Ovary (tissue), 9 donors: ENCODE data around the gene KCNJ8. TPM values are rescaled to one million over a fixed set of nuclear protein-coding genes. Genes with fewer than 3 reads are reported as not detected.
"Not testable (repeated sequence)": the region's sequence is repeated elsewhere in the genome, so short reads cannot be mapped to it uniquely, and the experiment has no call there.

Experiments
- DNase-seq, 5 donors: peaks; one replicate each; pipeline ENCODE4 v3.0.0-alpha.2; 2019 to 2020
- H3K27ac ChIP-seq, 2 donors: fragments of 200-600 bp; one replicate each; pipeline versions ENCODE4 v1.5.1 to v1.8.0; 2019 to 2022
- H3K27me3 ChIP-seq: fragments of 200-600 bp; one replicate; pipeline ENCODE4 v1.8.0; 2022
- H3K36me3 ChIP-seq: fragments of 200-600 bp; sonication (generic); one replicate; pipeline ENCODE4 v1.5.1; 2019
- H3K4me1 ChIP-seq: one replicate; pipeline ENCODE4 v1.8.1; 2013; ENCODE audit warnings: mild to moderate bottlenecking, moderate library complexity; ENCODE audit not compliant: insufficient read depth
- H3K4me3 ChIP-seq: fragments of 200-600 bp; sonication (generic); one replicate; pipeline ENCODE4 v1.5.1; 2017
- H3K9me3 ChIP-seq, 2 donors: fragments of 200-600 bp in 1 of 2; sonication (generic) in 1 of 2; one replicate each; pipeline versions ENCODE4 v1.5.1 to v1.8.1; 2013 to 2019; ENCODE audit warnings: mild to moderate bottlenecking in 1 of 2, moderate library complexity in 1 of 2
- CTCF ChIP-seq, 3 donors: fragments of 450-650 bp in 2 of 3; fragments of 200-600 bp in 1 of 3; IDR thresholded peaks; one replicate each; pipeline versions ENCODE4 v1.5.1 to v1.8.0; 2016 to 2022; ENCODE audit warnings: antibody characterized with exemption in 3 of 3, mild to moderate bottlenecking in 1 of 3
- EP300 ChIP-seq: sonication (generic); formaldehyde crosslinking; IDR thresholded peaks from one replicate; pipeline ENCODE4 v1.6.1; 2017; ENCODE audit warnings: antibody characterized with exemption
- POLR2A ChIP-seq: fragments of 450-650 bp; IDR thresholded peaks from one replicate; pipeline ENCODE4 v1.6.1; 2017; ENCODE audit warnings: antibody characterized with exemption, mild to moderate bottlenecking, moderate library complexity
- WGBS, 3 donors: extraction: QIAGEN DNeasy Blood & Tissue Kit in 1 of 3; methylation state at CpG; one replicate each; pipeline versions ENCODE4 v1.1.5 to v1.1.7; 2013 to 2017; 5-methylcytosine and 5-hydroxymethylcytosine counted together
- intact Hi-C, 4 donors: fragments of 100-400 bp; cut with DNase I; formaldehyde crosslinking; loops; one replicate each; pipeline versions ENCODE4 v1.11.0 to v1.15.1; 2022 to 2023
- polyA plus RNA-seq, 2 donors: library from polyadenylated mRNA; stranded (reverse); fragments of 200-250 nt in 1 of 2; fragments of 350-450 nt in 1 of 2; fragmentation: Illumina TruSeq in 1 of 2; extraction: RNeasy Lipid Tissue Mini Kit (QIAGEN cat#74804) in 1 of 2; gene quantifications; one replicate each; pipeline ENCODE4 v1.2.3, GENCODE V29; 2013 to 2014
- total RNA-seq, 7 donors: library from RNA; depleted of rRNA in 2 of 7; stranded (reverse); fragments of >200 nt in 2 of 7; fragmentation: NEBNext Ultra II Directional in 3 of 7; extraction: Animal tissue kit (Norgen Biotek cat#: 25700) in 3 of 7; gene quantifications; one replicate each; pipeline versions ENCODE4 v1.1.0 to v1.2.4, GENCODE V29; 2016 to 2023
- donor health status: DM: no; HTN: no; CAD: no; lungs with moderate emphysema.
- donor health status: DM: no; HTN: no; CAD: no.
- donor health status: Bipolar disorder and iron deficiency.
- donor health status: DM: yes; HTN: yes; CAD: no.
- donor health status: DM: no; HTN: no; CAD: no.
- donor health status: DM: yes; HTN: yes; CAD: no.

KCNJ8 gene
- total and polyA plus RNA-seq, 9 donors = 13.0 to 32.5 (median 17.4) TPM

DNA sequence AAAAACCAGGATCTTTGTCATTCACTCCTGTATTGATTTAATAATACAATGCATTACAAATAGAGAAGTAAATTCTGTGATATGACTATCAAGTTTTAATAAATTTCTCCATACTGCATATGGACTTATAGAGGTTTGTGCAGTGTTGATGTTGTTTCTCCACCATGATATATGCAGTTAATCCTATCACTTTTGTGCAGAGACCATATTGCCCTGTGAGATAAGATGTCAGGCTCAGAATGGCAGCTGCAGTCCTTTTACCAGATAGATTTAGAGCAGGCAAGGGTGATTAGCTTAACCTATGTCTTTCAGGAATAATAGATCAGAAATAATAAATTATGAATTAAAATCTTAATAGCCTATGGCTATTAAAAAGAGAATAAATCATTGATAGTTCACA is 38.6 kb upstream of the KCNJ8 start:
- H3K4me1 ChIP-seq = no peaks in the 10 kb centered on the region
- DNase-seq = no peak
- no peak overlapping the region for H3K4me3 ChIP-seq
- H3K27me3 ChIP-seq = no peaks in the 10 kb centered on the region
- TF ChIP-seq CTCF (IDR thresholded peaks at IDR 0.05) (no peak), POLR2A (no peak), EP300 (no peak)
- H3K9me3 ChIP-seq = no peaks in the 10 kb centered on the region
- intact Hi-C loops = no loop called here
- H3K27ac ChIP-seq = no peak overlapping the region
- no peaks in the 10 kb centered on the region for H3K36me3 ChIP-seq

DNA sequence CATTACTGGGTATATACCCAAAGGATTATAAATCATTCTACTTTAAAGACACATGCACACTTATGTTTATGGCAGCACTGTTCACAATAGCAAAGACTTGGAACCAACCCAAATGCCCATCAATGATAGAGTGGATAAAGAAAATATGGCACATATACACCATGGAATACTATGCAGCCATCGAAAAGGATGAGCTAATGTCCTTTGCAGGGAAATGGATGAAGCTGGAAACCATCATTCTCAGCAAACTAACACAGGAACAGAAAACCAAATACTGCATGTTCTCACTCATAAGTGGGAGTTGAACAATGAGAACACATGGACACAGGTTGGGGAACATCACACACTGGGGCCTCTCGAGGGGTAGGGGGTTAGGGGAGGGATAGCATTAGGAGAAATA is 37.8 kb upstream of the KCNJ8 start:
- H3K4me1 ChIP-seq, intact Hi-C loops, H3K4me3 ChIP-seq, DNase-seq, H3K27ac ChIP-seq, H3K9me3 ChIP-seq, H3K27me3 ChIP-seq, H3K36me3 ChIP-seq: not testable (repeated sequence)
- WGBS, 3 donors = 92 to 98% (median 95%) methylated on average over 2 of the region's 2 CpGs

DNA sequence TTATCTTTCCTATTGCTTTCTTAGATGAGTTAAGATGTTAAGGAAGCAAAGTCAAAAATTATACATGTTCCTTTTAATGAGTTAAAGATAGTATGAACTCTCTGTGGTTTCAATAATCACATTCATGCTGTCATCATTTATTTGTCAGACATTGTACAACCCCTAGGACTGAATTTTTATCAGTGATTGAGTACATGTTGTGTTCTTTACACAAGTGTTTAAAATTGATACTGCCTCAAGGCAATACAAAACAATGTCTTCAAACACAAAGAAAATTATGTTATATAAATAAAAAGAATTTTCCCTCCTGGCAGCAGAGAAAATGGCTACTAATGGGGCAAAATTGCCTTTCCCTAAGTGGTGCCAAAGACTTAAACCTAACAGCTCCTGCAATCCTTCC is 34.6 kb upstream of the KCNJ8 start:
- intact Hi-C loops = no loop called here
- TF ChIP-seq CTCF (IDR thresholded peaks at IDR 0.05) (no peak), POLR2A (no peak), EP300 (no peak)
- Histone ChIP-seq H3K27me3 (no peaks in the 10 kb centered on the region), H3K4me1 (no peaks in the 10 kb centered on the region), H3K27ac (no peak overlapping the region), H3K36me3 (no peaks in the 10 kb centered on the region), H3K4me3 (no peak overlapping the region), H3K9me3 (no peaks in the 10 kb centered on the region)
- DNase-seq = no peak

GRCh38 chr12:21806255-21806654 is 31.7 kb upstream of the KCNJ8 start:
- H3K4me1 ChIP-seq = no peaks in the 10 kb centered on the region
- no peak overlapping the region for H3K27ac ChIP-seq
- H3K27me3 ChIP-seq = no peaks in the 10 kb centered on the region

More at GRCh38 chr12:21806255-21806654, 31.7 kb upstream of the KCNJ8 start:
- TF ChIP-seq CTCF (IDR thresholded peaks at IDR 0.05) (no peak), POLR2A (no peak), EP300 (no peak)
- no peaks in the 10 kb centered on the region for H3K9me3 ChIP-seq
- no peaks in the 10 kb centered on the region for H3K36me3 ChIP-seq
- intact Hi-C loops = no loop called here
- no peak for DNase-seq
- no peak overlapping the region for H3K4me3 ChIP-seq
